GM23248 (cell line): ENCODE results near the gene MBD2. TPM values are rescaled to one million over a fixed set of nuclear protein-coding genes. Genes with fewer than 3 reads are reported as not detected.

Source experiments
- DNase-seq: peaks from one replicate; pipeline ENCODE4 v3.0.0-alpha.2; 2015
- H2AFZ ChIP-seq: fragments of 200-600 bp; sonication (generic); 2 replicates; pipeline ENCODE4 v1.6.1; 2016; ENCODE audit warnings: antibody characterized with exemption
- H3F3A ChIP-seq: fragments of 200-600 bp; sonication (generic); 2 replicates; pipeline ENCODE4 v1.6.1; 2016; ENCODE audit warnings: mild to moderate bottlenecking, antibody characterized with exemption, mixed run types; ENCODE audit not compliant: insufficient read depth
- H3K27ac ChIP-seq: fragments of 200-600 bp; sonication (generic); 2 replicates; pipeline ENCODE4 v1.5.1; 2016; ENCODE audit warnings: mild to moderate bottlenecking
- H3K27me3 ChIP-seq: fragments of 200-600 bp; sonication (generic); replicated peaks from 2 replicates; pipeline ENCODE4 v1.6.1; 2016; ENCODE audit warnings: mild to moderate bottlenecking; ENCODE audit not compliant: insufficient read depth
- H3K36me3 ChIP-seq: fragments of 200-600 bp; sonication (generic); 2 replicates; pipeline ENCODE4 v1.6.1; 2016; ENCODE audit warnings: low read depth, mild to moderate bottlenecking
- H3K4me1 ChIP-seq: fragments of 200-600 bp; sonication (generic); 2 replicates; pipeline ENCODE4 v1.6.1; 2016; ENCODE audit warnings: mild to moderate bottlenecking; ENCODE audit not compliant: insufficient read depth
- H3K4me2 ChIP-seq: fragments of 200-600 bp; sonication (generic); one replicate; pipeline ENCODE4 v1.6.1; 2016; ENCODE audit warnings: mild to moderate bottlenecking; ENCODE audit not compliant: unreplicated experiment
- H3K4me3 ChIP-seq: fragments of 200-600 bp; sonication (generic); 2 replicates; pipeline ENCODE4 v1.5.1; 2016; ENCODE audit warnings: mild to moderate bottlenecking
- H3K79me2 ChIP-seq: fragments of 200-600 bp; sonication (generic); 2 replicates; pipeline ENCODE4 v1.6.1; 2016; ENCODE audit warnings: mild to moderate bottlenecking; ENCODE audit not compliant: insufficient read depth
- H3K9ac ChIP-seq: fragments of 200-600 bp; sonication (generic); 2 replicates; pipeline ENCODE4 v1.6.1; 2016; ENCODE audit warnings: mild to moderate bottlenecking
- H3K9me2 ChIP-seq: fragments of 200-600 bp; sonication (generic); 2 replicates; pipeline ENCODE4 v1.6.1; 2016; ENCODE audit warnings: mixed run types, mild to moderate bottlenecking, moderate library complexity; ENCODE audit not compliant: insufficient read depth
- H3K9me3 ChIP-seq: fragments of 200-600 bp; sonication (generic); one replicate; pipeline ENCODE4 v1.6.1; 2017; ENCODE audit warnings: low read depth
- H4K20me1 ChIP-seq: fragments of 200-600 bp; sonication (generic); 2 replicates; pipeline ENCODE4 v1.6.0; 2016; ENCODE audit not compliant: insufficient read depth
- EZH2 ChIP-seq: fragments of 200-600 bp; sonication (generic); IDR thresholded peaks from 2 replicates; pipeline ENCODE4 v1.6.1; 2018; ENCODE audit warnings: antibody characterized with exemption, mild to moderate bottlenecking; ENCODE audit not compliant: insufficient read depth, poor library complexity, severe bottlenecking
- EZH2phosphoT487 ChIP-seq: fragments of 200-600 bp; sonication (generic); IDR thresholded peaks from 2 replicates; pipeline ENCODE4 v1.6.1; 2018; ENCODE audit warnings: antibody characterized with exemption, moderate library complexity, mild to moderate bottlenecking, low read depth; ENCODE audit not compliant: insufficient read depth
- WGBS, 2 experiments: methylation state at CpG; one replicate each; pipeline ENCODE4 v1.1.6; 2015 to 2017; ENCODE audit warnings: low lambda C conversion rate in 2 of 2, low coverage in 1 of 2; ENCODE audit errors: missing lambda C conversion rate in 2 of 2; 5-methylcytosine and 5-hydroxymethylcytosine counted together
- in situ Hi-C: fragments of 300-500 bp; cut with MboI; formaldehyde crosslinking; loops from 2 replicates; pipeline ENCODE4 v1.15.0; 2020
- polyA plus RNA-seq: library from polyadenylated mRNA; unstranded; fragments of >200 nt; fragmentation: Nextera tagmentation; extraction: Ambion mirVana; gene quantifications from 2 replicates; pipeline ENCODE4 v1.2.1, GENCODE V29; 2016
- total RNA-seq: library from RNA; depleted of rRNA; stranded (reverse); fragments of >200 nt; shearing (Covaris generic); gene quantifications from 2 replicates; pipeline ENCODE4 v1.2.3, GENCODE V29; 2014

MBD2 gene
- total and polyA plus RNA-seq, 2 experiments from 2014 or later = 9.5 to 27.2 TPM

GRCh38 chr18:54154231-54154630, 70.2 kb downstream of the MBD2 start:
- peaks cover 53% of the 10 kb centered on the region for H3F3A ChIP-seq
- WGBS, 2 experiments = 90 to 94% methylated on average over 4 of the region's 4 CpGs

GRCh38 chr18:54151376-54151775, 73.1 kb downstream of the MBD2 start:
- Histone ChIP-seq H3K9me3 (no peaks in the 10 kb centered on the region), H3K4me3 (no peak overlapping the region), H3K4me1 (peaks cover 38% of the 10 kb centered on the region), H3K79me2 (peaks cover 31% of the 10 kb centered on the region), H3F3A (peaks cover 56% of the 10 kb centered on the region), H3K9me2 (no peaks in the 10 kb centered on the region), H3K9ac (no peak overlapping the region), H4K20me1 (no peaks in the 10 kb centered on the region), H3K36me3 (peaks cover 36% of the 10 kb centered on the region), H3K27me3 (no peaks in the 10 kb centered on the region), H3K4me2 (no peak overlapping the region), H3K27ac (peak overlapping the region; percentile 94; the same call in 1 of the 2 replicates), H2AFZ (no peak overlapping the region)
- in situ Hi-C loops = no loop called here
- WGBS, 2 experiments = 89 to 98% methylated on average over 3 of the region's 3 CpGs
- no peak for DNase-seq
- TF ChIP-seq EZH2 (no peak), EZH2phosphoT487 (no peak)

More at GRCh38 chr18:54154231-54154630, 70.2 kb downstream of the MBD2 start:
- Histone ChIP-seq H3K4me1 (peaks cover 42% of the 10 kb centered on the region), H3K4me2 (no peak overlapping the region), H3K9me2 (no peaks in the 10 kb centered on the region), H3K9me3 (no peaks in the 10 kb centered on the region), H3K36me3 (peaks cover 47% of the 10 kb centered on the region), H4K20me1 (no peaks in the 10 kb centered on the region), H3K27ac (no peak overlapping the region), H2AFZ (no peak overlapping the region), H3K27me3 (no peaks in the 10 kb centered on the region), H3K79me2 (peaks cover 49% of the 10 kb centered on the region), H3K4me3 (no peak overlapping the region), H3K9ac (no peak overlapping the region)
- no peak for DNase-seq
- in situ Hi-C loops = no loop called here
- no peak for TF ChIP-seq EZH2
- TF ChIP-seq EZH2phosphoT487 = no peak

GRCh38 chr18:54150226-54150625, 74.2 kb downstream of the MBD2 start:
- DNase-seq = no peak
- 95 to 100% methylated on average over 7 of the region's 7 CpGs for WGBS, 2 experiments
- H3K27ac ChIP-seq = peak overlapping the region; percentile 94
- peaks cover 38% of the 10 kb centered on the region for H3K4me1 ChIP-seq
- H3F3A ChIP-seq = peaks cover 50% of the 10 kb centered on the region
- TF ChIP-seq EZH2 = no peak
- TF ChIP-seq EZH2phosphoT487 = no peak
- no peak overlapping the region for H3K4me3 ChIP-seq
- H3K9ac ChIP-seq = peak overlapping the region; percentile 71
- no peaks in the 10 kb centered on the region for H3K27me3 ChIP-seq
- H3K79me2 ChIP-seq = peaks cover 20% of the 10 kb centered on the region; the same call in 1 of the 2 replicates
- peak overlapping the region; percentile 79 for H3K4me2 ChIP-seq
- H3K9me3 ChIP-seq = no peaks in the 10 kb centered on the region
- no peaks in the 10 kb centered on the region for H4K20me1 ChIP-seq
- no peaks in the 10 kb centered on the region for H3K9me2 ChIP-seq
- in situ Hi-C loops = no loop called here
- no peak overlapping the region for H2AFZ ChIP-seq
- peaks cover 24% of the 10 kb centered on the region for H3K36me3 ChIP-seq

GRCh38 chr18:54149078-54149697, 75.3 kb downstream of the MBD2 start:
- peaks cover 47% of the 10 kb centered on the region for H3F3A ChIP-seq
- no peaks in the 10 kb centered on the region for H3K9me2 ChIP-seq
- no peaks in the 10 kb centered on the region for H4K20me1 ChIP-seq
- H3K79me2 ChIP-seq = peaks cover 16% of the 10 kb centered on the region; the same call in 1 of the 2 replicates
- H3K4me1 ChIP-seq = peaks cover 38% of the 10 kb centered on the region
- no peaks in the 10 kb centered on the region for H3K27me3 ChIP-seq
- H3K9ac ChIP-seq = peak overlapping the region; percentile 71
- H3K4me2 ChIP-seq = peak overlapping the region; percentile 79
- H3K4me3 ChIP-seq = peak overlapping the region; percentile 55
- 0 out of 2 replicates have a peak, but pooled peaks cover 14% of the 10 kb centered on the region for H3K36me3 ChIP-seq
- TF ChIP-seq EZH2 = no peak
- 0 out of 2 replicates have a peak, but pooled peaks have one; percentile 48 for TF ChIP-seq EZH2phosphoT487
- 14 to 18% methylated on average over 3 of the region's 3 CpGs for WGBS, 2 experiments
- in situ Hi-C loops = no loop called here
- H3K27ac ChIP-seq = peak overlapping the region; percentile 94
- DNase-seq = peak; percentile 93
- H3K9me3 ChIP-seq = no peaks in the 10 kb centered on the region
- H2AFZ ChIP-seq = peak overlapping the region; percentile 45
